Measurements from ENCODE around the gene CAB39.

CAB39 gene

GRCh38 chr2:230863031-230863430, 150.4 kb downstream of the CAB39 start:
- 83% methylated on average over 8 of the region's 8 CpGs for WGBS
- no peaks in the 10 kb centered on the region for H3K36me3 ChIP-seq (ENCODE audit: insufficient read depth, low read length)
- H3K9ac ChIP-seq (ENCODE audit: low read depth, low read length), result no peak overlapping the region
- no peaks in the 10 kb centered on the region for H3K9me3 ChIP-seq (ENCODE audit: insufficient read depth, low read depth, low read length)
- H3K4me3 ChIP-seq (ENCODE audit: low read length), result no peak overlapping the region
- H3K4me1 ChIP-seq (ENCODE audit: insufficient read depth, low read length), result peaks cover 41% of the 10 kb centered on the region
- no peaks in the 10 kb centered on the region for H3K27me3 ChIP-seq (ENCODE audit: insufficient read depth, low read length)
- no peak overlapping the region for H3K27ac ChIP-seq (ENCODE audit: low read depth, low read length)

GRCh38 chr2:230863442-230864121, 150.9 kb downstream of the CAB39 start:
- Histone ChIP-seq H3K4me3 (ENCODE audit: low read length) (peak overlapping the region; percentile 89), H3K36me3 (ENCODE audit: insufficient read depth, low read length) (no peaks in the 10 kb centered on the region), H3K9ac (ENCODE audit: low read depth, low read length) (peak overlapping the region; percentile 64; the same call in 1 of the 2 replicates), H3K4me1 (ENCODE audit: insufficient read depth, low read length) (peaks cover 47% of the 10 kb centered on the region), H3K9me3 (ENCODE audit: insufficient read depth, low read depth, low read length) (no peaks in the 10 kb centered on the region), H3K27me3 (ENCODE audit: insufficient read depth, low read length) (no peaks in the 10 kb centered on the region), H3K27ac (ENCODE audit: low read depth, low read length) (no peak overlapping the region; the same call in 1 of the 2 replicates)
- WGBS, result 78% methylated on average over 13 of the region's 13 CpGs

GRCh38 chr2:230864122-230864604, 151.5 kb downstream of the CAB39 start:
- no peaks in the 10 kb centered on the region for H3K9me3 ChIP-seq (ENCODE audit: insufficient read depth, low read depth, low read length)
- no peaks in the 10 kb centered on the region for H3K36me3 ChIP-seq (ENCODE audit: insufficient read depth, low read length)
- peak overlapping the region; percentile 63; the same call in 1 of the 2 replicates for H3K27ac ChIP-seq (ENCODE audit: low read depth, low read length)
- H3K4me1 ChIP-seq (ENCODE audit: insufficient read depth, low read length), result peaks cover 52% of the 10 kb centered on the region
- H3K4me3 ChIP-seq (ENCODE audit: low read length), result peak overlapping the region; percentile 89
- no peaks in the 10 kb centered on the region for H3K27me3 ChIP-seq (ENCODE audit: insufficient read depth, low read length)
- 24% methylated on average over 18 of the region's 18 CpGs for WGBS
- peak overlapping the region; percentile 64 for H3K9ac ChIP-seq (ENCODE audit: low read depth, low read length)

- Histone ChIP-seq H3K4me1 (ENCODE audit: insufficient read depth, low read length) (peaks cover 58% of the 10 kb centered on the region), H3K9ac (ENCODE audit: low read depth, low read length) (peak within 1 kb of the TSS; percentile 87), H3K27ac (ENCODE audit: low read depth, low read length) (peak within 1 kb of the TSS; percentile 91), H3K36me3 (ENCODE audit: insufficient read depth, low read length) (no peaks in the 10 kb centered on the region), H3K9me3 (ENCODE audit: insufficient read depth, low read depth, low read length) (no peaks in the 10 kb centered on the region), H3K4me3 (ENCODE audit: low read length) (peak within 1 kb of the TSS; percentile 89), H3K27me3 (ENCODE audit: insufficient read depth, low read length) (no peaks in the 10 kb centered on the region)
- WGBS, result under 1% methylated on average over 76 of the region's 76 CpGs
Measured at GRCh38 chr2:230864605-230865306, 152.1 kb downstream of the CAB39 start, which contains the start of gene ITM2C. ITM2C (plus strand) TSS chr2:230864942; CDS start chr2:230865026, 84 bp downstream.

GRCh38 chr2:230865307-230865765, 152.7 kb downstream of the CAB39 start:
- under 1% methylated on average over 24 of the region's 24 CpGs for WGBS
- peak overlapping the region; percentile 91 for H3K27ac ChIP-seq (ENCODE audit: low read depth, low read length)
- peak overlapping the region; percentile 89 for H3K4me3 ChIP-seq (ENCODE audit: low read length)
- H3K9me3 ChIP-seq (ENCODE audit: insufficient read depth, low read depth, low read length), result no peaks in the 10 kb centered on the region
- peak overlapping the region; percentile 87 for H3K9ac ChIP-seq (ENCODE audit: low read depth, low read length)
- H3K27me3 ChIP-seq (ENCODE audit: insufficient read depth, low read length), result no peaks in the 10 kb centered on the region
- H3K36me3 ChIP-seq (ENCODE audit: insufficient read depth, low read length), result no peaks in the 10 kb centered on the region
- peaks cover 64% of the 10 kb centered on the region for H3K4me1 ChIP-seq (ENCODE audit: insufficient read depth, low read length)

GRCh38 chr2:230865766-230866755, 153.4 kb downstream of the CAB39 start:
- H3K4me3 ChIP-seq (ENCODE audit: low read length), result peak overlapping the region; percentile 89
- H3K4me1 ChIP-seq (ENCODE audit: insufficient read depth, low read length), result peaks cover 67% of the 10 kb centered on the region
- H3K9ac ChIP-seq (ENCODE audit: low read depth, low read length), result peak overlapping the region; percentile 71
- H3K9me3 ChIP-seq (ENCODE audit: insufficient read depth, low read depth, low read length), result no peaks in the 10 kb centered on the region
- 5% methylated on average over 35 of the region's 35 CpGs for WGBS
- H3K27me3 ChIP-seq (ENCODE audit: insufficient read depth, low read length), result no peaks in the 10 kb centered on the region
- H3K36me3 ChIP-seq (ENCODE audit: insufficient read depth, low read length), result no peaks in the 10 kb centered on the region
- peak overlapping the region; percentile 91 for H3K27ac ChIP-seq (ENCODE audit: low read depth, low read length)

GRCh38 chr2:230866756-230867523, 154.3 kb downstream of the CAB39 start:
- peak overlapping the region; percentile 89 for H3K4me3 ChIP-seq (ENCODE audit: low read length)
- peak overlapping the region; percentile 91; the same call in 1 of the 2 replicates for H3K27ac ChIP-seq (ENCODE audit: low read depth, low read length)
- peaks cover 64% of the 10 kb centered on the region for H3K4me1 ChIP-seq (ENCODE audit: insufficient read depth, low read length)
- 44% methylated on average over 13 of the region's 13 CpGs for WGBS
- no peaks in the 10 kb centered on the region for H3K9me3 ChIP-seq (ENCODE audit: insufficient read depth, low read depth, low read length)
- no peaks in the 10 kb centered on the region for H3K36me3 ChIP-seq (ENCODE audit: insufficient read depth, low read length)
- no peaks in the 10 kb centered on the region for H3K27me3 ChIP-seq (ENCODE audit: insufficient read depth, low read length)
- peak overlapping the region; percentile 23; the same call in 1 of the 2 replicates for H3K9ac ChIP-seq (ENCODE audit: low read depth, low read length)

- H3K27ac ChIP-seq (ENCODE audit: low read depth, low read length), result peak overlapping the region; percentile 88
- H3K27me3 ChIP-seq (ENCODE audit: insufficient read depth, low read length), result no peaks in the 10 kb centered on the region
- H3K36me3 ChIP-seq (ENCODE audit: insufficient read depth, low read length), result peaks cover 9% of the 10 kb centered on the region; the same call in 1 of the 2 replicates
- H3K4me1 ChIP-seq (ENCODE audit: insufficient read depth, low read length), result peaks cover 63% of the 10 kb centered on the region
- peak overlapping the region; percentile 8 for H3K9ac ChIP-seq (ENCODE audit: low read depth, low read length)
- peak overlapping the region; percentile 42 for H3K4me3 ChIP-seq (ENCODE audit: low read length)
- no peaks in the 10 kb centered on the region for H3K9me3 ChIP-seq (ENCODE audit: insufficient read depth, low read depth, low read length)
- 12% methylated on average over 15 of the region's 15 CpGs for WGBS
Measured at GRCh38 chr2:230868161-230868946, 155.7 kb downstream of the CAB39 start.

- H3K9ac ChIP-seq (ENCODE audit: low read depth, low read length), result peak overlapping the region; percentile 8; the same call in 1 of the 2 replicates
- peak overlapping the region; percentile 88 for H3K27ac ChIP-seq (ENCODE audit: low read depth, low read length)
- H3K4me1 ChIP-seq (ENCODE audit: insufficient read depth, low read length), result peaks cover 57% of the 10 kb centered on the region
- WGBS, result 40% methylated on average over 16 of the region's 19 CpGs
- H3K9me3 ChIP-seq (ENCODE audit: insufficient read depth, low read depth, low read length), result no peaks in the 10 kb centered on the region
- H3K27me3 ChIP-seq (ENCODE audit: insufficient read depth, low read length), result no peaks in the 10 kb centered on the region
- H3K4me3 ChIP-seq (ENCODE audit: low read length), result peak overlapping the region; percentile 42
- H3K36me3 ChIP-seq (ENCODE audit: insufficient read depth, low read length), result peaks cover 17% of the 10 kb centered on the region; the same call in 1 of the 2 replicates
Measured at GRCh38 chr2:230868947-230869913, 156.6 kb downstream of the CAB39 start.

Measured in HUES64 (cell line).